BJ (cell line): ENCODE data around the gene TOMT. TPM values are rescaled to one million over a fixed set of nuclear protein-coding genes. Genes with fewer than 3 reads are reported as not detected.
A peak's percentile ranks its signal among the peaks of the same experiment; 100 is the strongest.

Source experiments
- CTCF ChIA-PET: fragments of 350-600 bp; formaldehyde crosslinking; extraction: SDS; loops from one replicate; lab custom pipeline; 2021; ENCODE audit warnings: antibody characterized with exemption, inconsistent platforms; lab: Yijun Ruan, JAX
- POLR2A ChIA-PET: fragments of 300-600 bp; sonication (Branson Sonifier 250); formaldehyde crosslinking; extraction: SDS; loops from one replicate; lab custom pipeline; 2021; ENCODE audit warnings: antibody characterized with exemption; lab: Charles Lee
- DNase-seq: peaks from one replicate; pipeline ENCODE4 v3.0.0-alpha.2; 2011; ENCODE audit warnings: low read depth
- H3K27me3 ChIP-seq: 2 replicates; pipeline ENCODE4 v1.6.0; 2011; ENCODE audit warnings: low read length; ENCODE audit not compliant: control insufficient read depth, insufficient read depth
- H3K36me3 ChIP-seq: 2 replicates; pipeline ENCODE4 v1.5.1; 2011; ENCODE audit warnings: low read length; ENCODE audit not compliant: control insufficient read depth, insufficient read depth
- H3K4me3 ChIP-seq: 2 replicates; pipeline ENCODE4 v1.5.1; 2011; ENCODE audit warnings: low read depth, mild to moderate bottlenecking, control low read depth, low read length
- polyA plus RNA-seq: library from polyadenylated mRNA; depleted of rRNA; stranded (reverse); fragments of >200 nt; gene quantifications from 2 replicates; pipeline ENCODE4 v1.2.3, GENCODE V29; 2011
- TF ChIP-seq, protein P1 (sequence below): IDR thresholded peaks from 2 replicates; pipeline ENCODE4 v1.5.1; 2011; ENCODE audit warnings: low read depth, mild to moderate bottlenecking, control low read depth, inconsistent platforms, low read length, moderate library complexity; ENCODE audit not compliant: insufficient read depth

The TOMT gene
- polyA plus RNA-seq, 1 experiment, result not detected

DNA sequence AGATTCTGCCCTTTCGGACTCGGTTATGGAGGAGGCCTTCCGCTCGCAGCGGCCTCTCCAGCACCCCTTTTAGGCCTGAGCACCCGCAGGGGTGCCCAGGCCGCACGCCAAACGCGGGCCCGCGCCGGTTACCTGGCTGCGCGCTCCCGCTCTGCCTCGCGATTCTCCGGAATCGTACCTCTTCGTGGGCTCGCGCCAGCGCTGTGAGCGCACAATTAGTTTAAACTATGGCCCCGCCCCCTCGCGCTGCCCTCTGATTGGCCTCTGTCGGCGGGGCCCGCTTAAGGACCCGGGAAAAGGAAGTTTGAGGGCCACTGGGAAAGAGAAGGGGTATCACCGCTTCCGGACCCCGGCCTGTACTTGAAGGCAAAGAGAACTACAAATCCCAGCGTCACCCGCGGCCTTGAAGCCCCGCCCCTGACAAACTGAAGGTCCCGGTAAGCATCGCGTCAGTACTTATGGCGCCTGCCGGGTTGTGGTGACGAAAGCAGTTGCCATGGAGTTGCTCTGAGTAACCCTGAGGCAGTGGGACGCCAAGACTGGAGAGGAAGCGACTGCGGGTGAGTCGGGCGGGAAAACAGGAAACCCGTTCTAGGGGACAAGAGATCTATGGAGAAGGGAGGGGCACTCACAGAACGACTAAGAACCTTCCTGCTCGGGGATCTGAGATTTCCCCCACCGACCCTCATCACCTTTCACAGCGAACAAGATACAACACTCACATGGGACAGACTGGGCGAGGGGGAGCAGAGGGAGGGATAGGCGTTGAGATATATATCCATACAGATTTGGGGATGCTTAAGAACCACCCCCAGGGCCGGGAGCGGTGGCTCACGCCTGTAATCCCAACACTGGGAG lies 25.2 kb upstream of the TOMT start, which contains the start of the genes LRRC51 and NUMA1:
Gene LRRC51 (plus strand): TSS at position 525 of the 858 bp plus-strand sequence. CDS start 8,234 bp downstream, outside the sequence.
Gene NUMA1 (minus strand): TSS at position 217 of the 858 bp plus-strand sequence. CDS start 44,599 bp downstream, outside the sequence.
- DNase-seq, result peak; percentile 100
- ChIA-PET CTCF (interaction anchor here (0.9 to 4.0 kb wide), 4 partner anchors 10 to 64 kb away, joined by 3 to 28 read pairs (median 10); no protein-coding TSS in a partner anchor), POLR2A (no interaction called here)
- TF ChIP-seq, protein P1, sequence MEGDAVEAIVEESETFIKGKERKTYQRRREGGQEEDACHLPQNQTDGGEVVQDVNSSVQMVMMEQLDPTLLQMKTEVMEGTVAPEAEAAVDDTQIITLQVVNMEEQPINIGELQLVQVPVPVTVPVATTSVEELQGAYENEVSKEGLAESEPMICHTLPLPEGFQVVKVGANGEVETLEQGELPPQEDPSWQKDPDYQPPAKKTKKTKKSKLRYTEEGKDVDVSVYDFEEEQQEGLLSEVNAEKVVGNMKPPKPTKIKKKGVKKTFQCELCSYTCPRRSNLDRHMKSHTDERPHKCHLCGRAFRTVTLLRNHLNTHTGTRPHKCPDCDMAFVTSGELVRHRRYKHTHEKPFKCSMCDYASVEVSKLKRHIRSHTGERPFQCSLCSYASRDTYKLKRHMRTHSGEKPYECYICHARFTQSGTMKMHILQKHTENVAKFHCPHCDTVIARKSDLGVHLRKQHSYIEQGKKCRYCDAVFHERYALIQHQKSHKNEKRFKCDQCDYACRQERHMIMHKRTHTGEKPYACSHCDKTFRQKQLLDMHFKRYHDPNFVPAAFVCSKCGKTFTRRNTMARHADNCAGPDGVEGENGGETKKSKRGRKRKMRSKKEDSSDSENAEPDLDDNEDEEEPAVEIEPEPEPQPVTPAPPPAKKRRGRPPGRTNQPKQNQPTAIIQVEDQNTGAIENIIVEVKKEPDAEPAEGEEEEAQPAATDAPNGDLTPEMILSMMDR, result no peak
- Histone ChIP-seq H3K4me3 (peak within 1 kb of the TSS; percentile 87), H3K36me3 (no peaks in the 10 kb centered on the region), H3K27me3 (no peaks in the 10 kb centered on the region)

DNA sequence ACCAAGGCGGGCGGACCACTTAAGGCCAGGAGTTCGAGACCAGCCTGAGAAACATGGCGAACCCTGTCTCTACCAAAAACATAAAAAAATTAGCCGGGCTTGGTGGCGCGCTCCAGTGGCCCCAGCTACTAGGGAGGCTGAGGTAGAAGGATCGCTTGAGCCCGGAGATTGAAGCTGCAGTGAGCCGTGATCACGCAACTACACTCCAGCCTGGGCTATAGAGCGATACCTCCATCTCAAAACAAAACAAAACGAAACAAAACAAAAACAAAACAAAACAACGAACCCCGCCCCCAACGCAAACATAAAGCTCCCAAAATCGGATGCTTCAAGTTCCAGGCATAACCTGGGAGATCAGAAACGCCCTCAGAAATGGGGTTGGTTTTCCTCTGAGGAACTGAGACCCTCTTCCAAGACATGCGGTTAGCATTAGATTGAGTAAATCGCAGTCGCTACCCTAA lies 24.5 kb upstream of the TOMT start:
- Histone ChIP-seq H3K27me3 (no peaks in the 10 kb centered on the region), H3K4me3 (peak overlapping the region; percentile 87), H3K36me3 (no peaks in the 10 kb centered on the region)
- TF ChIP-seq, protein P1, result no peak
- ChIA-PET POLR2A (no interaction called here), CTCF (interaction anchor here (0.7 to 2.2 kb wide), 7 partner anchors 11 to 63 kb away, joined by 3 to 28 read pairs (median 4); no protein-coding TSS in a partner anchor)
- DNase-seq, result no peak

DNA sequence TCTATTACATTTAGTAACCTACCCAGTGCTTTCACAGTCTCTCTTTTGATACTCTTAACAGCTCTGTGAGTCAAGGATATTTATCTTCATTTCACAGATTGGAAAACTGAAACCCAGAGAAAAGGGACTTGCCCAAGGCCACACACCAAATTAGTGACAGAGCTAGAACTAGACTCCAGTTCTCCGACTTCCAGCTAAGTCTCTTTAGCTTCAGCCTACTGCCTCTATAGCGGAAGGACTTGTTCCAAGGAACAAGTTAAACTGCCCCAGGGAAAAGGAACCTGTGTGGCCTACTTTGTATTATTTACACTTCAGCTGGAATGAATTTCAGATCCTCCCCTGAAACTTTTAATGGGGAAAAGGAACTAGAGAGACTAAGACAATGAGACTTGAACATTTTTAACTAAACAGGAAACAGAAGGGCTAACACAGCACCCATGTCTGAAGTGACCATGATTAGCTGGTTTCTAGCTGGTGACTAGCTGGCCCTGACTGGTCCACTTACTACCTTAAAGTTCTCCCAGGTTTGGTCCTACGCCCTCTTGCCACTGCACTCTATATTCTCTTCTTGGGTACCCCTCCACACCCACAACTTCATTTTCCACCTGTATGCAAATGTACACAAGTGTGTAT lies 23.8 kb upstream of the TOMT start:
- ChIA-PET CTCF (interaction anchor here (0.6 to 2.2 kb wide), 9 partner anchors 10 to 62 kb away, joined by 3 to 28 read pairs (median 4); no protein-coding TSS in a partner anchor), POLR2A (no interaction called here)

GRCh38 chr11:72083414-72083813 lies 22.3 kb upstream of the TOMT start:
- no peak for DNase-seq
- ChIA-PET POLR2A (no interaction called here), CTCF (interaction anchor here (1.3 to 3.7 kb wide), 3 partner anchors 9 to 100 kb away, joined by 3 to 31 read pairs (median 11); no protein-coding TSS in a partner anchor)
- H3K36me3 ChIP-seq, result 0 out of 2 replicates have a peak, but pooled peaks cover 1% of the 10 kb centered on the region
- TF ChIP-seq, protein P1, result no peak
- no peak overlapping the region for H3K4me3 ChIP-seq
- H3K27me3 ChIP-seq, result no peaks in the 10 kb centered on the region

More for the DNA sequence above, 23.8 kb upstream of the TOMT start:
- TF ChIP-seq, protein P1, result no peak
- H3K36me3 ChIP-seq, result no peaks in the 10 kb centered on the region
- no peaks in the 10 kb centered on the region for H3K27me3 ChIP-seq
- H3K4me3 ChIP-seq, result no peak overlapping the region
- no peak for DNase-seq
